Keratinocyte (primary cell): ENCODE measurements around the gene LDLRAD4.

Source experiments
- EZH2 ChIP-seq: IDR thresholded peaks from one replicate; pipeline ENCODE4 v1.6.1; 2012; ENCODE audit warnings: inconsistent platforms, mild to moderate bottlenecking, low read length, moderate library complexity
- TF ChIP-seq, protein P1 (sequence below), 3 experiments: IDR thresholded peaks in 1 of 3; conservative IDR thresholded peaks in 1 of 3; optimal IDR thresholded peaks in 1 of 3; 2 replicates in 2 of 3; 3 replicates in 1 of 3; pipeline versions ENCODE3 to v1.5.1; 2011; ENCODE audit warnings: low read length in 3 of 3, mild to moderate bottlenecking in 3 of 3, moderate library complexity in 2 of 3, control low read depth in 1 of 3, inconsistent platforms in 1 of 3; ENCODE audit not compliant: insufficient read depth in 2 of 3; ENCODE audit errors: extremely low read depth in 1 of 3

- TF ChIP-seq, protein P1, sequence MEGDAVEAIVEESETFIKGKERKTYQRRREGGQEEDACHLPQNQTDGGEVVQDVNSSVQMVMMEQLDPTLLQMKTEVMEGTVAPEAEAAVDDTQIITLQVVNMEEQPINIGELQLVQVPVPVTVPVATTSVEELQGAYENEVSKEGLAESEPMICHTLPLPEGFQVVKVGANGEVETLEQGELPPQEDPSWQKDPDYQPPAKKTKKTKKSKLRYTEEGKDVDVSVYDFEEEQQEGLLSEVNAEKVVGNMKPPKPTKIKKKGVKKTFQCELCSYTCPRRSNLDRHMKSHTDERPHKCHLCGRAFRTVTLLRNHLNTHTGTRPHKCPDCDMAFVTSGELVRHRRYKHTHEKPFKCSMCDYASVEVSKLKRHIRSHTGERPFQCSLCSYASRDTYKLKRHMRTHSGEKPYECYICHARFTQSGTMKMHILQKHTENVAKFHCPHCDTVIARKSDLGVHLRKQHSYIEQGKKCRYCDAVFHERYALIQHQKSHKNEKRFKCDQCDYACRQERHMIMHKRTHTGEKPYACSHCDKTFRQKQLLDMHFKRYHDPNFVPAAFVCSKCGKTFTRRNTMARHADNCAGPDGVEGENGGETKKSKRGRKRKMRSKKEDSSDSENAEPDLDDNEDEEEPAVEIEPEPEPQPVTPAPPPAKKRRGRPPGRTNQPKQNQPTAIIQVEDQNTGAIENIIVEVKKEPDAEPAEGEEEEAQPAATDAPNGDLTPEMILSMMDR (optimal IDR thresholded peaks at IDR 0.05 in 1 of 3, IDR thresholded peaks at IDR 0.05 in 1 of 3, conservative IDR thresholded peaks at IDR 0.05 in 1 of 3; ENCODE audit: extremely low read depth in 1 of 3, insufficient read depth in 2 of 3, low read length in 3 of 3) = no peak
- no peak for TF ChIP-seq EZH2
These were observed 114.3 kb downstream of the LDLRAD4 start for GRCh38 chr18:13332874-13333273.
